Testis (tissue), 2 donors: Measurements from ENCODE around the gene DMD.

ENCODE experiments used
- POLR2A ChIP-seq: fragments of 450-650 bp; IDR thresholded peaks from one replicate; pipeline ENCODE4 v1.6.1; 2017; ENCODE audit warnings: antibody characterized with exemption, mild to moderate bottlenecking, moderate library complexity
- TF ChIP-seq, protein P1 (sequence below), 3 experiments: fragments of 450-650 bp in 2 of 3; fragments of 200-600 bp in 1 of 3; sonication (generic) in 1 of 3; IDR thresholded peaks; one replicate each; pipeline ENCODE4 v1.5.1; 2016 to 2019; ENCODE audit warnings: antibody characterized with exemption in 3 of 3, mild to moderate bottlenecking in 2 of 3, moderate library complexity in 1 of 3

DNA sequence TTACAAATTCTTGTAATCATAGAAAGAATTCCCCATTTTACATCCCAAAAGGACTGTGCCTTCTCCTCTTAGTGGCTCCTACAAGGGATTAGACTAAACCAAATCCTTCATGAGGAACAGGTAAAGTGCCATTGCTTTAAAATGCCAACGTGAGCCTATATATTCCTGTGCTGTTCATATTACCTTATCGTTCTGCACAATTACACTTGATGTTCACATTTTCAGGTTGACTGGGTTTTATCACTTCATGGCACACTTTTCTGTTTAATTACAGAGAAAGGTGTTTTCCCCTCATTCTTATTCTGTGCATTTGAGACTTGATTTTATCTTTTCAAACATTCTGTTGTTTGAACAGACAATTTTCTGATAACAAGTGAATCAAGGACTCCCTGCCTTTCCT is 1493.9 kb downstream of the DMD start:
- TF ChIP-seq, protein P1, sequence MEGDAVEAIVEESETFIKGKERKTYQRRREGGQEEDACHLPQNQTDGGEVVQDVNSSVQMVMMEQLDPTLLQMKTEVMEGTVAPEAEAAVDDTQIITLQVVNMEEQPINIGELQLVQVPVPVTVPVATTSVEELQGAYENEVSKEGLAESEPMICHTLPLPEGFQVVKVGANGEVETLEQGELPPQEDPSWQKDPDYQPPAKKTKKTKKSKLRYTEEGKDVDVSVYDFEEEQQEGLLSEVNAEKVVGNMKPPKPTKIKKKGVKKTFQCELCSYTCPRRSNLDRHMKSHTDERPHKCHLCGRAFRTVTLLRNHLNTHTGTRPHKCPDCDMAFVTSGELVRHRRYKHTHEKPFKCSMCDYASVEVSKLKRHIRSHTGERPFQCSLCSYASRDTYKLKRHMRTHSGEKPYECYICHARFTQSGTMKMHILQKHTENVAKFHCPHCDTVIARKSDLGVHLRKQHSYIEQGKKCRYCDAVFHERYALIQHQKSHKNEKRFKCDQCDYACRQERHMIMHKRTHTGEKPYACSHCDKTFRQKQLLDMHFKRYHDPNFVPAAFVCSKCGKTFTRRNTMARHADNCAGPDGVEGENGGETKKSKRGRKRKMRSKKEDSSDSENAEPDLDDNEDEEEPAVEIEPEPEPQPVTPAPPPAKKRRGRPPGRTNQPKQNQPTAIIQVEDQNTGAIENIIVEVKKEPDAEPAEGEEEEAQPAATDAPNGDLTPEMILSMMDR (IDR thresholded peaks at IDR 0.05), result no peak
- no peak for TF ChIP-seq POLR2A
